Measurements from ENCODE around the gene P3H1.

DNA sequence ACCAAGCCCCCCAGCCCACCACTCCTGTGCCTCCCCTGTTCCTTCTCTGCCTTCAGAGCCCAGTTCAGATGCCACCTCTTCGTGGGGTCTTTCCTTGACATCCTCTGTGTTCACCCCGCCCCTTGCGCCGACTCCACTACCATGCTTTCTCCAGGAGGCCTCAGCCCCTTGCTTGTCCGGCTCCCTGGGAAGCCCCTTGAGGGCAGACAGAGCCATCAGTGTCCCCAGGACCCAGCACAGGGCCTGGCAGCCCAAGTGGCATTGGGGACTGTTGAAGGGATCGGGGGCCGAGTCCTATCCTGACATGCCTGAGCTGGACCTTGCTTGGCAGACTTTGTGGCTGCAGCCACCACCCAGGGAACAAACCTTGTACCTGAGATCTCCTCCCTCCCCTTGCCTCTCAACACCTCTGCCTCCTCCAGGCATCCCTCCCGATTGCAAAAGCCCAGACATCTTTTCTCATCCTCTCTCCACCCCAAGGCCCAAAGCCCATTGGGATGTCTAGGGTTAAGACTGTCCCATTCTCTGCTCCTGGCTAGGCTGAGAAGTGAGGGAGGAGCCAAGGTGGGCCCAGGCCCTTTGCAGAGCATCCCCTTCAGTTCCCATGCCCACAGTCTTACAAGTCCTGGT is 30.1 kb downstream of the P3H1 start:
- TF ChIP-seq, protein P1, sequence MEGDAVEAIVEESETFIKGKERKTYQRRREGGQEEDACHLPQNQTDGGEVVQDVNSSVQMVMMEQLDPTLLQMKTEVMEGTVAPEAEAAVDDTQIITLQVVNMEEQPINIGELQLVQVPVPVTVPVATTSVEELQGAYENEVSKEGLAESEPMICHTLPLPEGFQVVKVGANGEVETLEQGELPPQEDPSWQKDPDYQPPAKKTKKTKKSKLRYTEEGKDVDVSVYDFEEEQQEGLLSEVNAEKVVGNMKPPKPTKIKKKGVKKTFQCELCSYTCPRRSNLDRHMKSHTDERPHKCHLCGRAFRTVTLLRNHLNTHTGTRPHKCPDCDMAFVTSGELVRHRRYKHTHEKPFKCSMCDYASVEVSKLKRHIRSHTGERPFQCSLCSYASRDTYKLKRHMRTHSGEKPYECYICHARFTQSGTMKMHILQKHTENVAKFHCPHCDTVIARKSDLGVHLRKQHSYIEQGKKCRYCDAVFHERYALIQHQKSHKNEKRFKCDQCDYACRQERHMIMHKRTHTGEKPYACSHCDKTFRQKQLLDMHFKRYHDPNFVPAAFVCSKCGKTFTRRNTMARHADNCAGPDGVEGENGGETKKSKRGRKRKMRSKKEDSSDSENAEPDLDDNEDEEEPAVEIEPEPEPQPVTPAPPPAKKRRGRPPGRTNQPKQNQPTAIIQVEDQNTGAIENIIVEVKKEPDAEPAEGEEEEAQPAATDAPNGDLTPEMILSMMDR (IDR thresholded peaks at IDR 0.05), result no peak
- no peak for TF ChIP-seq EZH2 (IDR thresholded peaks at IDR 0.05; ENCODE audit: borderline replicate concordance, insufficient read depth, low read depth, low read length, poor library complexity, severe bottlenecking)

All from B cell (primary cell).